ENCODE measurements around the gene RPN2.
A peak's percentile ranks its signal among the peaks of the same experiment; 100 is the strongest.

- TF ChIP-seq CTCF (IDR thresholded peaks at IDR 0.05) = peak; percentile 49 to 79 (median 78)
- TF ChIP-seq POLR2A (IDR thresholded peaks at IDR 0.05) = no peak
Observed at GRCh38 chr20:37202267-37202943, 23.3 kb downstream of the RPN2 start.

Data from right lobe of liver (tissue), 4 donors.